RWPE2 (cell line): ENCODE results near the gene PIGT.
A peak's percentile ranks its signal among the peaks of the same experiment; 100 is the strongest.

Source experiments
- ATAC-seq: fragments of 200-7000 bp; cut with Tn5 transposase; 3 replicates; pipeline ENCODE4 v1.9.1; 2021; ENCODE audit warnings: low read depth
- DNase-seq: peaks from one replicate; pipeline ENCODE4 v3.0.0-alpha.2; 2020; ENCODE audit warnings: low spot score
- H3K27ac ChIP-seq: fragments of 450-650 bp; 2 replicates; pipeline ENCODE4 v1.5.1; 2017; ENCODE audit warnings: mild to moderate bottlenecking; ENCODE audit not compliant: poor library complexity, severe bottlenecking
- H3K27me3 ChIP-seq: fragments of 250-450 bp; sonication (Bioruptor Pico); 2 replicates; pipeline ENCODE4 v1.5.1; 2021; ENCODE audit warnings: mild to moderate bottlenecking, moderate library complexity; ENCODE audit not compliant: insufficient read depth, poor library complexity, severe bottlenecking
- H3K36me3 ChIP-seq: fragments of 250-450 bp; sonication (Bioruptor Pico); 2 replicates; pipeline ENCODE4 v1.5.1; 2020; ENCODE audit warnings: low read depth, mild to moderate bottlenecking, moderate library complexity
- H3K4me1 ChIP-seq: fragments of 250-450 bp; sonication (Bioruptor Pico); 2 replicates; pipeline ENCODE4 v1.5.1; 2021; ENCODE audit warnings: mild to moderate bottlenecking, moderate library complexity; ENCODE audit not compliant: insufficient read depth, poor library complexity, severe bottlenecking
- H3K4me3 ChIP-seq: fragments of 250-450 bp; sonication (Bioruptor Pico); 2 replicates; pipeline ENCODE4 v1.5.1; 2021; ENCODE audit warnings: mild to moderate bottlenecking, moderate library complexity; ENCODE audit not compliant: severe bottlenecking
- H3K9me3 ChIP-seq: fragments of 250-450 bp; sonication (Bioruptor Pico); 2 replicates; pipeline ENCODE4 v1.5.1; 2021; ENCODE audit warnings: mild to moderate bottlenecking, moderate library complexity; ENCODE audit not compliant: severe bottlenecking
- TF ChIP-seq, protein P1 (sequence below): fragments of 450-650 bp; IDR thresholded peaks from one replicate; pipeline ENCODE4 v1.5.1; 2017; ENCODE audit warnings: mild to moderate bottlenecking, moderate library complexity; ENCODE audit not compliant: poor library complexity, severe bottlenecking

PIGT gene

DNA sequence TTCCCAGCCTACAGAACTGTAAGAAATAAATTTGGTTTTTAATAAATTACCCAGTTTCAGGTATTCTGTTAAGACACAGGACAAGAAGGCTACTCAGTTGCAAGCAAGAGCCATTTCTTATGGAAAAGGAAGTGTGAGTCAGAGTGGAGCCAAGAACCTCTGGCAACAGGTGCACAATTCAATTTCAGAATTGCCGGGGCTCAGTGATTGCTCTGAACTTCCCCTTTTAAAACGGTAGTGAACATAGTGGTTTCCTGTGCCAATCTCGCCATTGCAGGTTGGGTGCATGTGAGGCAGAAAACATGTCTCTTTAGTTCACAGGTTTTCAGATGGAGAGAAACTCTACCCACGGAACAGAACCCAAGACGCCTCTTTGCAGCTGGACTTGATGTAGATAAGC is 16.4 kb downstream of the PIGT start:
- H3K9me3 ChIP-seq: no peaks in the 10 kb centered on the region
- peak; percentile 36 for DNase-seq
- no peaks in the 10 kb centered on the region for H3K36me3 ChIP-seq
- ATAC-seq: no peak
- peaks cover 5% of the 10 kb centered on the region for H3K4me1 ChIP-seq
- TF ChIP-seq, protein P1, sequence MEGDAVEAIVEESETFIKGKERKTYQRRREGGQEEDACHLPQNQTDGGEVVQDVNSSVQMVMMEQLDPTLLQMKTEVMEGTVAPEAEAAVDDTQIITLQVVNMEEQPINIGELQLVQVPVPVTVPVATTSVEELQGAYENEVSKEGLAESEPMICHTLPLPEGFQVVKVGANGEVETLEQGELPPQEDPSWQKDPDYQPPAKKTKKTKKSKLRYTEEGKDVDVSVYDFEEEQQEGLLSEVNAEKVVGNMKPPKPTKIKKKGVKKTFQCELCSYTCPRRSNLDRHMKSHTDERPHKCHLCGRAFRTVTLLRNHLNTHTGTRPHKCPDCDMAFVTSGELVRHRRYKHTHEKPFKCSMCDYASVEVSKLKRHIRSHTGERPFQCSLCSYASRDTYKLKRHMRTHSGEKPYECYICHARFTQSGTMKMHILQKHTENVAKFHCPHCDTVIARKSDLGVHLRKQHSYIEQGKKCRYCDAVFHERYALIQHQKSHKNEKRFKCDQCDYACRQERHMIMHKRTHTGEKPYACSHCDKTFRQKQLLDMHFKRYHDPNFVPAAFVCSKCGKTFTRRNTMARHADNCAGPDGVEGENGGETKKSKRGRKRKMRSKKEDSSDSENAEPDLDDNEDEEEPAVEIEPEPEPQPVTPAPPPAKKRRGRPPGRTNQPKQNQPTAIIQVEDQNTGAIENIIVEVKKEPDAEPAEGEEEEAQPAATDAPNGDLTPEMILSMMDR: no peak
- H3K27ac ChIP-seq: no peak overlapping the region
- H3K27me3 ChIP-seq: no peaks in the 10 kb centered on the region
- H3K4me3 ChIP-seq: no peak overlapping the region

DNA sequence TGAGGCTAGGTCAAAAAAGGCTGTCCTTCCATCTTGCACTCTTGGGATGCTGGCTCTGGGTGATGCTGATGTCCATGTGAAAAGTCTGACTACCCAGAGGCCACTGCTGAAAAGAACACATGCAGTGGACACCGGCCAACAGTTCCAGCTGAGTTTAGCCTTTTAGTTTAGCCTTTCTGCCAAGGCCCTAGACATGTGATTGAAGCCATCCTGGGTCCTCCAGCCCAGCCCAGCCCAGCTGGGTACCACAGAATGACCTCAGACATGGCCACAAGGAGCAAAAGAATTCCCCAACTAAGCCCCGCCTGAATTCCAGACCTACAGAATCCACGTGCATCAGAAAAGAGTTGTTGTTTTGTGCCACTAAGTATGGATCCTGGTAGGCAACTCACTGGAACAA is 17.4 kb downstream of the PIGT start:
- H3K4me1 ChIP-seq: peaks cover 5% of the 10 kb centered on the region
- no peaks in the 10 kb centered on the region for H3K27me3 ChIP-seq
- no peak overlapping the region for H3K27ac ChIP-seq
- TF ChIP-seq, protein P1: no peak
- no peaks in the 10 kb centered on the region for H3K9me3 ChIP-seq
- H3K4me3 ChIP-seq: no peak overlapping the region
- ATAC-seq (no peak), DNase-seq (peak; percentile 51)
- no peaks in the 10 kb centered on the region for H3K36me3 ChIP-seq

- Histone ChIP-seq H3K27ac (no peak overlapping the region), H3K36me3 (no peaks in the 10 kb centered on the region), H3K9me3 (no peaks in the 10 kb centered on the region), H3K27me3 (no peaks in the 10 kb centered on the region), H3K4me3 (no peak overlapping the region), H3K4me1 (peaks cover 5% of the 10 kb centered on the region)
- TF ChIP-seq, protein P1: no peak
- ATAC-seq (no peak), DNase-seq (peak; percentile 11)
Measured at GRCh38 chr20:45433976-45434375, 18.0 kb downstream of the PIGT start.

- Histone ChIP-seq H3K9me3 (no peaks in the 10 kb centered on the region), H3K4me1 (peaks cover 5% of the 10 kb centered on the region), H3K27me3 (no peaks in the 10 kb centered on the region), H3K27ac (no peak overlapping the region), H3K4me3 (peak overlapping the region; percentile 51), H3K36me3 (no peaks in the 10 kb centered on the region)
- TF ChIP-seq, protein P1: peak; percentile 100
- DNase-seq (peak; percentile 97), ATAC-seq (peak; percentile 98)
Measured at GRCh38 chr20:45436732-45437485, 21.0 kb downstream of the PIGT start.

GRCh38 chr20:45440424-45440823 is 24.5 kb downstream of the PIGT start:
- no peak overlapping the region for H3K27ac ChIP-seq
- H3K27me3 ChIP-seq: no peaks in the 10 kb centered on the region
- no peak for DNase-seq
- TF ChIP-seq, protein P1: no peak
- no peaks in the 10 kb centered on the region for H3K36me3 ChIP-seq
- H3K4me1 ChIP-seq: peaks cover 5% of the 10 kb centered on the region
- H3K4me3 ChIP-seq: no peak overlapping the region
- no peaks in the 10 kb centered on the region for H3K9me3 ChIP-seq
- no peak for ATAC-seq
